ENCODE data around the gene BRD4. TPM values are rescaled to one million over a fixed set of nuclear protein-coding genes. Genes with fewer than 3 reads are reported as not detected.

The BRD4 gene
- total and polyA plus RNA-seq, 2 of the 13 experiments (the other 11 are each of a cell fraction or from before 2014, with no cell fraction given) = 10.5 to 11.4 TPM

DNA sequence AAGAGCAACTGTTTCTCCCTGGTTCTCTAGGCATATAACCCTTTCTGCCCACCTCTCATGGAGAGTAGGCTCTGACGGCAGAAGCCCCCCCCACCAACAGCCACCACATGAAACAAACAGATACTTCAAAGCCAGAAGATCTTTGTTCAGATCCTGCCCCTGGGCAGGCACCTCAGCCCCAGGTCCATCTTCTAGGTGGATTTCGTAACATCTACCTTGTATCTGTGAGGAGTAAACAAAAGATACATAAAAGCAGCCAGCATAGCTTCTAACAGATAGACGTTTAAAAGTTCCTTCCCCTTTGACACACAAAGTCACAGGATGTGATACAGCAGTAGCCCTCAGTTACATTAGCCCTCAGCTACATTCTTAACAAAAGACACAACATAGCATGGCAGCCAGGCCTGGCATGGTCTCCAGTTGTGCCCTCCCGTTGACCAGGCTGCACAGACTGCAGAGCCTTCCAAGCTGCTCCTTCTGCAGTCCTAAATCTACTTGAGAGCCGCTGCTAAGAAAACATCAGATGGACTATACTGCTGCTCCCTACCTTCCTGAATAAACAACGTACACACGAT is 35.4 kb downstream of the BRD4 start (continued):
- TF ChIP-seq ZNF782 (CRISPR knock-in tag; IDR thresholded peaks at IDR 0.05; ENCODE audit: borderline replicate concordance) (no peak), TAF15 (IDR thresholded peaks at IDR 0.05; ENCODE audit: low read depth, low read length, poor library complexity, severe bottlenecking) (no peak), CHD4 (IDR thresholded peaks at IDR 0.05; ENCODE audit: borderline replicate concordance, low read length) (peak; percentile 19; the same call in 1 of the 2 replicates), SMAD1 (CRISPR knock-in tag; IDR thresholded peaks at IDR 0.05; ENCODE audit: borderline replicate concordance, low read depth) (no peak), ZNF747 (CRISPR knock-in tag; IDR thresholded peaks at IDR 0.05; ENCODE audit: borderline replicate concordance) (no peak; the same call in 1 of the 2 replicates), MED1 (CRISPR knock-in tag; IDR thresholded peaks at IDR 0.05) (peak; percentile 44), ZZZ3 (CRISPR knock-in tag; IDR thresholded peaks at IDR 0.05; ENCODE audit: borderline replicate concordance) (peak; percentile 66; the same call in 1 of the 2 replicates), POLR2A (IDR thresholded peaks at IDR 0.05; ENCODE audit: insufficient read depth in 1 of 2, low read depth in 2 of 2, low read length in 2 of 2) (peak; percentile 19 to 49; a peak in 1 of 4 replicates), RXRB (CRISPR knock-in tag; IDR thresholded peaks at IDR 0.05; ENCODE audit: borderline replicate concordance) (peak; percentile 92), ZNF879 (CRISPR knock-in tag; IDR thresholded peaks at IDR 0.05) (no peak), GTF3A (CRISPR knock-in tag; conservative IDR thresholded peaks at IDR 0.05) (no peak), SIN3A (IDR thresholded peaks at IDR 0.05; ENCODE audit: borderline replicate concordance, low read depth, low read length) (0 out of 2 replicates have a peak, but pooled peaks have one; percentile 33), BCL6 (CRISPR knock-in tag; IDR thresholded peaks at IDR 0.05) (peak; percentile 79), ZNF543 (CRISPR knock-in tag; IDR thresholded peaks at IDR 0.05) (peak; percentile 21; the same call in 1 of the 2 replicates), ZFYVE20 (CRISPR knock-in tag; IDR thresholded peaks at IDR 0.05; ENCODE audit: borderline replicate concordance, low read depth) (no peak), SALL1 (CRISPR knock-in tag; IDR thresholded peaks at IDR 0.05) (peak; percentile 24; the same call in 1 of the 2 replicates), ASH2L (IDR thresholded peaks at IDR 0.05; ENCODE audit: insufficient read length, low read depth, low read length) (peak; percentile 94), ZNF746 (CRISPR knock-in tag; IDR thresholded peaks at IDR 0.05) (no peak; the same call in 1 of the 2 replicates)
- TF ChIP-seq, protein P1, sequence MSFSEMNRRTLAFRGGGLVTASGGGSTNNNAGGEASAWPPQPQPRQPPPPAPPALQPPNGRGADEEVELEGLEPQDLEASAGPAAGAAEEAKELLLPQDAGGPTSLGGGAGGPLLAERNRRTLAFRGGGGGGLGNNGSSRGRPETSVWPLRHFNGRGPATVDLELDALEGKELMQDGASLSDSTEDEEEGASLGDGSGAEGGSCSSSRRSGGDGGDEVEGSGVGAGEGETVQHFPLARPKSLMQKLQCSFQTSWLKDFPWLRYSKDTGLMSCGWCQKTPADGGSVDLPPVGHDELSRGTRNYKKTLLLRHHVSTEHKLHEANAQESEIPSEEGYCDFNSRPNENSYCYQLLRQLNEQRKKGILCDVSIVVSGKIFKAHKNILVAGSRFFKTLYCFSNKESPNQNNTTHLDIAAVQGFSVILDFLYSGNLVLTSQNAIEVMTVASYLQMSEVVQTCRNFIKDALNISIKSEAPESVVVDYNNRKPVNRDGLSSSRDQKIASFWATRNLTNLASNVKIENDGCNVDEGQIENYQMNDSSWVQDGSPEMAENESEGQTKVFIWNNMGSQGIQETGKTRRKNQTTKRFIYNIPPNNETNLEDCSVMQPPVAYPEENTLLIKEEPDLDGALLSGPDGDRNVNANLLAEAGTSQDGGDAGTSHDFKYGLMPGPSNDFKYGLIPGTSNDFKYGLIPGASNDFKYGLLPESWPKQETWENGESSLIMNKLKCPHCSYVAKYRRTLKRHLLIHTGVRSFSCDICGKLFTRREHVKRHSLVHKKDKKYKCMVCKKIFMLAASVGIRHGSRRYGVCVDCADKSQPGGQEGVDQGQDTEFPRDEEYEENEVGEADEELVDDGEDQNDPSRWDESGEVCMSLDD (CRISPR knock-in tag; IDR thresholded peaks at IDR 0.05; ENCODE audit: borderline replicate concordance) = no peak
- TF ChIP-seq, protein P2, sequence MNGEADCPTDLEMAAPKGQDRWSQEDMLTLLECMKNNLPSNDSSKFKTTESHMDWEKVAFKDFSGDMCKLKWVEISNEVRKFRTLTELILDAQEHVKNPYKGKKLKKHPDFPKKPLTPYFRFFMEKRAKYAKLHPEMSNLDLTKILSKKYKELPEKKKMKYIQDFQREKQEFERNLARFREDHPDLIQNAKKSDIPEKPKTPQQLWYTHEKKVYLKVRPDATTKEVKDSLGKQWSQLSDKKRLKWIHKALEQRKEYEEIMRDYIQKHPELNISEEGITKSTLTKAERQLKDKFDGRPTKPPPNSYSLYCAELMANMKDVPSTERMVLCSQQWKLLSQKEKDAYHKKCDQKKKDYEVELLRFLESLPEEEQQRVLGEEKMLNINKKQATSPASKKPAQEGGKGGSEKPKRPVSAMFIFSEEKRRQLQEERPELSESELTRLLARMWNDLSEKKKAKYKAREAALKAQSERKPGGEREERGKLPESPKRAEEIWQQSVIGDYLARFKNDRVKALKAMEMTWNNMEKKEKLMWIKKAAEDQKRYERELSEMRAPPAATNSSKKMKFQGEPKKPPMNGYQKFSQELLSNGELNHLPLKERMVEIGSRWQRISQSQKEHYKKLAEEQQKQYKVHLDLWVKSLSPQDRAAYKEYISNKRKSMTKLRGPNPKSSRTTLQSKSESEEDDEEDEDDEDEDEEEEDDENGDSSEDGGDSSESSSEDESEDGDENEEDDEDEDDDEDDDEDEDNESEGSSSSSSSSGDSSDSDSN (CRISPR knock-in tag; IDR thresholded peaks at IDR 0.05) = no peak; the same call in 1 of the 2 replicates
- TF ChIP-seq, protein P3, sequence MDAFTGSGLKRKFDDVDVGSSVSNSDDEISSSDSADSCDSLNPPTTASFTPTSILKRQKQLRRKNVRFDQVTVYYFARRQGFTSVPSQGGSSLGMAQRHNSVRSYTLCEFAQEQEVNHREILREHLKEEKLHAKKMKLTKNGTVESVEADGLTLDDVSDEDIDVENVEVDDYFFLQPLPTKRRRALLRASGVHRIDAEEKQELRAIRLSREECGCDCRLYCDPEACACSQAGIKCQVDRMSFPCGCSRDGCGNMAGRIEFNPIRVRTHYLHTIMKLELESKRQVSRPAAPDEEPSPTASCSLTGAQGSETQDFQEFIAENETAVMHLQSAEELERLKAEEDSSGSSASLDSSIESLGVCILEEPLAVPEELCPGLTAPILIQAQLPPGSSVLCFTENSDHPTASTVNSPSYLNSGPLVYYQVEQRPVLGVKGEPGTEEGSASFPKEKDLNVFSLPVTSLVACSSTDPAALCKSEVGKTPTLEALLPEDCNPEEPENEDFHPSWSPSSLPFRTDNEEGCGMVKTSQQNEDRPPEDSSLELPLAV (CRISPR knock-in tag; conservative IDR thresholded peaks at IDR 0.05; ENCODE audit: low read depth) = no peak
- TF ChIP-seq, protein P4, sequence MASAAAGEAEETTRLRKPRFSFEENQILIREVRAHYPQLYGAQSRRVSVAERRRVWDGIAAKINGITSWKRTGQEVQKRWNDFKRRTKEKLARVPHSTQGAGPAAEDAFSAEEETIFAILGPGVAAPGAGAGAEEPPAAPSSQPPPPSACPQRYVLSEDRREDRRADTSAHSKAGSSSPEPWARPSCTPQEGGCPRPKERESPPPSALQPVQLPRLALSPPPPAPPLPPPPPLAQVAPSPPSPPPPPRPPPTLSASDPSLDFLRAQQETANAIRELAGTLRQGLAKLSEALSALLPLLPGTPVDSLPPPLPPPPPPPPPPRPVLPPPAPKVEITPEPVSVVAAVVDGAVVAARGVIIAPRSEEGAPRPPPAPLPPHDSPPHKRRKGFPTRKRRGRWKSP (CRISPR knock-in tag; IDR thresholded peaks at IDR 0.05) = 0 out of 2 replicates have a peak, but pooled peaks have one; percentile 49
